K562 (cell line): ENCODE data around the gene CRYBG2. TPM values are rescaled to one million over a fixed set of nuclear protein-coding genes. Genes with fewer than 3 reads are reported as not detected.

Source experiments
- EGR1 ChIP-seq: fragments of 450-650 bp; conservative IDR thresholded peaks from 2 replicates; pipeline ENCODE4 v1.6.1; 2017; ENCODE audit warnings: mild to moderate bottlenecking
- HDAC2 ChIP-seq: fragments of 450-650 bp; IDR thresholded peaks from 2 replicates; pipeline ENCODE4 v1.6.1; 2016; ENCODE audit warnings: mild to moderate bottlenecking
- HIVEP1 ChIP-seq: fragments of 250-450 bp; sonication (Bioruptor Pico); IDR thresholded peaks from 2 replicates; pipeline ENCODE4 v1.4.0; 2020; ENCODE audit warnings: mild to moderate bottlenecking
- HNRNPK ChIP-seq: fragments of 200-400 bp; formaldehyde crosslinking; IDR thresholded peaks from one replicate; pipeline ENCODE4 v1.6.1; 2018; ENCODE audit warnings: mild to moderate bottlenecking, low read depth, low read length; ENCODE audit not compliant: poor library complexity, severe bottlenecking
- KAT2B ChIP-seq: IDR thresholded peaks from one replicate; pipeline ENCODE4 v1.6.1; 2012; ENCODE audit warnings: low read depth, mild to moderate bottlenecking, control low read depth, inconsistent platforms, low read length, moderate library complexity
- RCOR1 ChIP-seq, 2 experiments: IDR thresholded peaks; 2 replicates each; pipeline ENCODE4 v1.6.1; 2012; ENCODE audit warnings: low read depth in 2 of 2, low read length in 2 of 2, borderline replicate concordance in 1 of 2, improper control_type of control experiment in 1 of 2
- SMAD4 ChIP-seq: fragments of 250-450 bp; sonication (Bioruptor Pico); conservative IDR thresholded peaks from 2 replicates; pipeline ENCODE4 v1.8.0; 2021; ENCODE audit warnings: inconsistent platforms, mild to moderate bottlenecking, moderate library complexity
- TOE1 ChIP-seq, 2 experiments: fragments of 450-650 bp in 1 of 2; sonication (generic) in 1 of 2; formaldehyde crosslinking in 1 of 2; IDR thresholded peaks; 2 replicates each; pipeline versions ENCODE4 v1.7.1 to v1.8.0; 2016 to 2022; ENCODE audit warnings: borderline replicate concordance in 2 of 2, mild to moderate bottlenecking in 2 of 2, antibody characterized with exemption in 1 of 2, inconsistent platforms in 1 of 2, low read depth in 1 of 2, missing genetic modification reagents in 1 of 2, moderate library complexity in 1 of 2
- ZNF717 ChIP-seq: fragments of 250-450 bp; sonication (Bioruptor Pico); IDR thresholded peaks from 2 replicates; pipeline ENCODE4 v1.5.0; 2021
- polyA plus RNA-seq, 8 experiments: library from polyadenylated mRNA; depleted of rRNA in 4 of 8; stranded (reverse) in 5 of 8; unstranded in 3 of 8; fragments of >200 nt; fragmentation: Nextera tagmentation in 2 of 8; fragmentation: Illumina TruSeq in 1 of 8; extraction: Ambion mirVana in 2 of 8; extraction: Trizol in 1 of 8; gene quantifications; 2 replicates each; pipeline versions ENCODE4 v1.2.1 to v1.2.3, GENCODE V29; 2011 to 2014; ENCODE audit warnings: inconsistent platforms in 1 of 8, missing spikeins in 1 of 8
- total RNA-seq, 7 experiments: library from RNA; depleted of rRNA in 6 of 7; stranded (reverse); fragments of >200 nt in 6 of 7; fragmentation: Illumina TruSeq in 2 of 7; extraction: Trizol in 2 of 7; gene quantifications; 2 replicates each; pipeline versions ENCODE4 v1.2.1 to v1.2.3, GENCODE V29; 2011 to 2021; ENCODE audit warnings: low replicate concordance in 1 of 7
- TF ChIP-seq, protein P1 (sequence below), 2 experiments: fragments of 150-350 bp in 1 of 2; IDR thresholded peaks; 2 replicates each; pipeline ENCODE4 v1.6.1; 2012 to 2016; ENCODE audit warnings: low read depth in 2 of 2, low read length in 2 of 2, mild to moderate bottlenecking in 1 of 2, moderate library complexity in 1 of 2
- TF ChIP-seq, protein P2 (sequence below): fragments of 250-450 bp; sonication (Bioruptor Pico); IDR thresholded peaks from 2 replicates; pipeline ENCODE4 v1.4.0; 2020; ENCODE audit warnings: borderline replicate concordance
- TF ChIP-seq, protein P3 (sequence below): sonication (generic); formaldehyde crosslinking; IDR thresholded peaks from 2 replicates; pipeline ENCODE4 v1.8.1; 2023; ENCODE audit warnings: mild to moderate bottlenecking, missing genetic modification reagents, moderate library complexity
- TF ChIP-seq, protein P4 (sequence below): fragments of 450-650 bp; IDR thresholded peaks from 2 replicates; pipeline ENCODE4 v1.6.1; 2018; ENCODE audit not compliant: partially characterized antibody
- TF ChIP-seq, protein P5 (sequence below): fragments of 450-650 bp; IDR thresholded peaks from 2 replicates; pipeline ENCODE4 v1.6.1; 2017; ENCODE audit warnings: mild to moderate bottlenecking, moderate library complexity

CRYBG2 gene
- total and polyA plus RNA-seq, 9 of the 15 experiments (the other 6 are each of a cell fraction or from before 2014, with no cell fraction given), result 0.39 to 8.5 (median 3.7) TPM

DNA sequence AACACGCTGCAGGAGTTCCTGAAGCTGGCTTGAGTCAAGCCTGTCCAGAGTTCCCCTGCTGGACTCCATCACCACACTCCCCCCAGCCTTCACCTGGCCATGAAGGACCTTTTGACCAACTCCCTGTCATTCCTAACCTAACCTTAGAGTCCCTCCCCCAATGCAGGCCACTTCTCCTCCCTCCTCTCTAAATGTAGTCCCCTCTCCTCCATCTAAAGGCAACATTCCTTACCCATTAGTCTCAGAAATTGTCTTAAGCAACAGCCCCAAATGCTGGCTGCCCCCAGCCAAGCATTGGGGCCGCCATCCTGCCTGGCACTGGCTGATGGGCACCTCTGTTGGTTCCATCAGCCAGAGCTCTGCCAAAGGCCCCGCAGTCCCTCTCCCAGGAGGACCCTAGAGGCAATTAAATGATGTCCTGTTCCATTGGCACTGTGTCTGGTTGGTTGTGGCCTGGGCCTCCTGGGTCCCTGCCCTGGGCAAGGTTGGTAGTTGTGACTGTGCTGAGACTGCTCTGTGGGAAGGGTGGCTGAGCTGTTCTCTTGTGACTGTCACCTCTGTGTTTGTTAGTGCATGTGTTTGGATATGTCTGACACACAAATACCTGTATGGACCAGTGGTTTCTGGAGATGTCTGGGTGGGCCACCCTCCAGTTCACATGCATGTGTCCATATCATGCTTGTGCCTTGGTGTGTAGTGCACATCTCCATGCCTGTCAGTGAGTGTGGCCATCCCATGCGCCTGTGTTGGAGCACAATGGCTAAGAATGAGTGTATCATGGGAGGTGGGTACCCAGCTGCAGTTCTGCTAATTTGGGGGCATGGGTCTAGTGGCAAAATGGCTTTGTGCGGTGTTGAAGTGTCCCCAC, 72.6 kb downstream of the CRYBG2 start (continued):
- TF ChIP-seq, protein P1, sequence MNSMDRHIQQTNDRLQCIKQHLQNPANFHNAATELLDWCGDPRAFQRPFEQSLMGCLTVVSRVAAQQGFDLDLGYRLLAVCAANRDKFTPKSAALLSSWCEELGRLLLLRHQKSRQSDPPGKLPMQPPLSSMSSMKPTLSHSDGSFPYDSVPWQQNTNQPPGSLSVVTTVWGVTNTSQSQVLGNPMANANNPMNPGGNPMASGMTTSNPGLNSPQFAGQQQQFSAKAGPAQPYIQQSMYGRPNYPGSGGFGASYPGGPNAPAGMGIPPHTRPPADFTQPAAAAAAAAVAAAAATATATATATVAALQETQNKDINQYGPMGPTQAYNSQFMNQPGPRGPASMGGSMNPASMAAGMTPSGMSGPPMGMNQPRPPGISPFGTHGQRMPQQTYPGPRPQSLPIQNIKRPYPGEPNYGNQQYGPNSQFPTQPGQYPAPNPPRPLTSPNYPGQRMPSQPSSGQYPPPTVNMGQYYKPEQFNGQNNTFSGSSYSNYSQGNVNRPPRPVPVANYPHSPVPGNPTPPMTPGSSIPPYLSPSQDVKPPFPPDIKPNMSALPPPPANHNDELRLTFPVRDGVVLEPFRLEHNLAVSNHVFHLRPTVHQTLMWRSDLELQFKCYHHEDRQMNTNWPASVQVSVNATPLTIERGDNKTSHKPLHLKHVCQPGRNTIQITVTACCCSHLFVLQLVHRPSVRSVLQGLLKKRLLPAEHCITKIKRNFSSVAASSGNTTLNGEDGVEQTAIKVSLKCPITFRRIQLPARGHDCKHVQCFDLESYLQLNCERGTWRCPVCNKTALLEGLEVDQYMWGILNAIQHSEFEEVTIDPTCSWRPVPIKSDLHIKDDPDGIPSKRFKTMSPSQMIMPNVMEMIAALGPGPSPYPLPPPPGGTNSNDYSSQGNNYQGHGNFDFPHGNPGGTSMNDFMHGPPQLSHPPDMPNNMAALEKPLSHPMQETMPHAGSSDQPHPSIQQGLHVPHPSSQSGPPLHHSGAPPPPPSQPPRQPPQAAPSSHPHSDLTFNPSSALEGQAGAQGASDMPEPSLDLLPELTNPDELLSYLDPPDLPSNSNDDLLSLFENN (IDR thresholded peaks at IDR 0.05; ENCODE audit: low read depth in 2 of 2, low read length in 2 of 2), result no peak
- TF ChIP-seq, protein P2, sequence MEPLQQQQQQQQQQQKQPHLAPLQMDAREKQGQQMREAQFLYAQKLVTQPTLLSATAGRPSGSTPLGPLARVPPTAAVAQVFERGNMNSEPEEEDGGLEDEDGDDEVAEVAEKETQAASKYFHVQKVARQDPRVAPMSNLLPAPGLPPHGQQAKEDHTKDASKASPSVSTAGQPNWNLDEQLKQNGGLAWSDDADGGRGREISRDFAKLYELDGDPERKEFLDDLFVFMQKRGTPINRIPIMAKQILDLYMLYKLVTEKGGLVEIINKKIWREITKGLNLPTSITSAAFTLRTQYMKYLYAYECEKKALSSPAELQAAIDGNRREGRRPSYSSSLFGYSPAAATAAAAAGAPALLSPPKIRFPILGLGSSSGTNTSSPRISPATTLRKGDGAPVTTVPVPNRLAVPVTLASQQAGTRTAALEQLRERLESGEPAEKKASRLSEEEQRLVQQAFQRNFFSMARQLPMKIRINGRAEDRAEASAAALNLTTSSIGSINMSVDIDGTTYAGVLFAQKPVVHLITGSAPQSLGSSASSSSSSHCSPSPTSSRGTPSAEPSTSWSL, result no peak
- no peak for TF ChIP-seq HNRNPK
- 0 out of 2 replicates have a peak, but pooled peaks have one; percentile 21 for TF ChIP-seq HIVEP1 (CRISPR knock-in tag)
- TF ChIP-seq SMAD4 (CRISPR knock-in tag), result no peak
- no peak for TF ChIP-seq RCOR1 (IDR thresholded peaks at IDR 0.05; ENCODE audit: borderline replicate concordance in 1 of 2, low read depth in 2 of 2, low read length in 2 of 2)
- no peak for TF ChIP-seq HDAC2
- no peak for TF ChIP-seq ZNF717 (CRISPR knock-in tag)
- no peak for TF ChIP-seq TOE1 (IDR thresholded peaks at IDR 0.05; ENCODE audit: borderline replicate concordance)
- no peak for TF ChIP-seq TOE1 (CRISPR knock-in tag; IDR thresholded peaks at IDR 0.05; ENCODE audit: borderline replicate concordance, low read depth)
- TF ChIP-seq KAT2B, result no peak
- no peak for TF ChIP-seq EGR1
- TF ChIP-seq, protein P3, sequence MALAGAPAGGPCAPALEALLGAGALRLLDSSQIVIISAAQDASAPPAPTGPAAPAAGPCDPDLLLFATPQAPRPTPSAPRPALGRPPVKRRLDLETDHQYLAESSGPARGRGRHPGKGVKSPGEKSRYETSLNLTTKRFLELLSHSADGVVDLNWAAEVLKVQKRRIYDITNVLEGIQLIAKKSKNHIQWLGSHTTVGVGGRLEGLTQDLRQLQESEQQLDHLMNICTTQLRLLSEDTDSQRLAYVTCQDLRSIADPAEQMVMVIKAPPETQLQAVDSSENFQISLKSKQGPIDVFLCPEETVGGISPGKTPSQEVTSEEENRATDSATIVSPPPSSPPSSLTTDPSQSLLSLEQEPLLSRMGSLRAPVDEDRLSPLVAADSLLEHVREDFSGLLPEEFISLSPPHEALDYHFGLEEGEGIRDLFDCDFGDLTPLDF (CRISPR knock-in tag), result no peak
- TF ChIP-seq, protein P4, sequence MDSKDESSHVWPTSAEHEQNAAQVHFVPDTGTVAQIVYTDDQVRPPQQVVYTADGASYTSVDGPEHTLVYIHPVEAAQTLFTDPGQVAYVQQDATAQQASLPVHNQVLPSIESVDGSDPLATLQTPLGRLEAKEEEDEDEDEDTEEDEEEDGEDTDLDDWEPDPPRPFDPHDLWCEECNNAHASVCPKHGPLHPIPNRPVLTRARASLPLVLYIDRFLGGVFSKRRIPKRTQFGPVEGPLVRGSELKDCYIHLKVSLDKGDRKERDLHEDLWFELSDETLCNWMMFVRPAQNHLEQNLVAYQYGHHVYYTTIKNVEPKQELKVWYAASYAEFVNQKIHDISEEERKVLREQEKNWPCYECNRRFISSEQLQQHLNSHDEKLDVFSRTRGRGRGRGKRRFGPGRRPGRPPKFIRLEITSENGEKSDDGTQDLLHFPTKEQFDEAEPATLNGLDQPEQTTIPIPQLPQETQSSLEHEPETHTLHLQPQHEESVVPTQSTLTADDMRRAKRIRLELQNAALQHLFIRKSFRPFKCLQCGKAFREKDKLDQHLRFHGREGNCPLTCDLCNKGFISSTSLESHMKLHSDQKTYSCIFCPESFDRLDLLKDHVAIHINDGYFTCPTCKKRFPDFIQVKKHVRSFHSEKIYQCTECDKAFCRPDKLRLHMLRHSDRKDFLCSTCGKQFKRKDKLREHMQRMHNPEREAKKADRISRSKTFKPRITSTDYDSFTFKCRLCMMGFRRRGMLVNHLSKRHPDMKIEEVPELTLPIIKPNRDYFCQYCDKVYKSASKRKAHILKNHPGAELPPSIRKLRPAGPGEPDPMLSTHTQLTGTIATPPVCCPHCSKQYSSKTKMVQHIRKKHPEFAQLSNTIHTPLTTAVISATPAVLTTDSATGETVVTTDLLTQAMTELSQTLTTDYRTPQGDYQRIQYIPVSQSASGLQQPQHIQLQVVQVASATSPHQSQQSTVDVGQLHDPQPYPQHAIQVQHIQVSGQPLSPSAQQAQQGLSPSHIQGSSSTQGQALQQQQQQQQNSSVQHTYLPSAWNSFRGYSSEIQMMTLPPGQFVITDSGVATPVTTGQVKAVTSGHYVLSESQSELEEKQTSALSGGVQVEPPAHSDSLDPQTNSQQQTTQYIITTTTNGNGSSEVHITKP, result no peak
- TF ChIP-seq, protein P5, sequence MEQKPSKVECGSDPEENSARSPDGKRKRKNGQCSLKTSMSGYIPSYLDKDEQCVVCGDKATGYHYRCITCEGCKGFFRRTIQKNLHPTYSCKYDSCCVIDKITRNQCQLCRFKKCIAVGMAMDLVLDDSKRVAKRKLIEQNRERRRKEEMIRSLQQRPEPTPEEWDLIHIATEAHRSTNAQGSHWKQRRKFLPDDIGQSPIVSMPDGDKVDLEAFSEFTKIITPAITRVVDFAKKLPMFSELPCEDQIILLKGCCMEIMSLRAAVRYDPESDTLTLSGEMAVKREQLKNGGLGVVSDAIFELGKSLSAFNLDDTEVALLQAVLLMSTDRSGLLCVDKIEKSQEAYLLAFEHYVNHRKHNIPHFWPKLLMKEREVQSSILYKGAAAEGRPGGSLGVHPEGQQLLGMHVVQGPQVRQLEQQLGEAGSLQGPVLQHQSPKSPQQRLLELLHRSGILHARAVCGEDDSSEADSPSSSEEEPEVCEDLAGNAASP, result no peak
